Loucy (cell line): Measurements from ENCODE around the gene CEACAM21.

Experiments
- H2AFZ ChIP-seq: fragments of 200-600 bp; sonication (generic); 2 replicates; pipeline ENCODE4 v1.6.0; 2016; ENCODE audit warnings: antibody characterized with exemption, mild to moderate bottlenecking, low read length, moderate library complexity
- H3F3A ChIP-seq: fragments of 200-600 bp; 2 replicates; pipeline ENCODE4 v1.6.0; 2016; ENCODE audit warnings: antibody characterized with exemption, low read depth, mild to moderate bottlenecking
- H3K27me3 ChIP-seq: fragments of 200-600 bp; sonication (generic); 2 replicates; pipeline ENCODE4 v1.6.1; 2014; ENCODE audit warnings: low read length, mild to moderate bottlenecking; ENCODE audit not compliant: insufficient read depth, poor library complexity, severe bottlenecking
- H3K36me3 ChIP-seq: fragments of 200-600 bp; sonication (generic); 2 replicates; pipeline ENCODE4 v1.6.1; 2016; ENCODE audit warnings: low read length; ENCODE audit not compliant: insufficient read depth
- H3K4me1 ChIP-seq: fragments of 200-600 bp; sonication (generic); 2 replicates; pipeline ENCODE4 v1.5.1; 2014; ENCODE audit warnings: low read length, mild to moderate bottlenecking; ENCODE audit not compliant: insufficient read depth, poor library complexity, severe bottlenecking
- H3K4me2 ChIP-seq: fragments of 200-600 bp; sonication (generic); 2 replicates; pipeline ENCODE4 v1.6.0; 2014; ENCODE audit warnings: antibody characterized with exemption, low read length, low read depth, mild to moderate bottlenecking; ENCODE audit not compliant: poor library complexity, severe bottlenecking
- H3K4me3 ChIP-seq: fragments of 200-600 bp; sonication (generic); 2 replicates; pipeline ENCODE4 v1.5.1; 2014; ENCODE audit warnings: low read length, mild to moderate bottlenecking, mixed read lengths; ENCODE audit not compliant: poor library complexity, severe bottlenecking
- H3K79me2 ChIP-seq: fragments of 200-600 bp; sonication (generic); 2 replicates; pipeline ENCODE4 v1.6.1; 2014; ENCODE audit warnings: low read length; ENCODE audit not compliant: insufficient read depth
- H3K9ac ChIP-seq: fragments of 200-600 bp; sonication (generic); 2 replicates; pipeline ENCODE4 v1.6.0; 2014; ENCODE audit warnings: mild to moderate bottlenecking, low read depth, low read length, moderate library complexity; ENCODE audit not compliant: poor library complexity, severe bottlenecking
- H3K9me2 ChIP-seq: fragments of 200-600 bp; sonication (generic); replicated peaks from 2 replicates; pipeline ENCODE4 v1.6.1; 2016; ENCODE audit warnings: low read depth, low read length, mixed read lengths
- H3K9me3 ChIP-seq: fragments of 200-600 bp; sonication (generic); 2 replicates; pipeline ENCODE4 v1.6.1; 2014; ENCODE audit warnings: mild to moderate bottlenecking, antibody characterized with exemption, low read length, low read depth; ENCODE audit not compliant: insufficient read depth
- H4K20me1 ChIP-seq: fragments of 200-600 bp; sonication (generic); 2 replicates; pipeline ENCODE4 v1.6.0; 2014; ENCODE audit warnings: antibody characterized with exemption, low read length, mild to moderate bottlenecking; ENCODE audit not compliant: insufficient read depth, poor library complexity, severe bottlenecking
- EZH2phosphoT487 ChIP-seq: fragments of 200-600 bp; IDR thresholded peaks from 2 replicates; pipeline ENCODE4 v1.6.1; 2018; ENCODE audit warnings: antibody characterized with exemption, mild to moderate bottlenecking, moderate library complexity, borderline replicate concordance
- TF ChIP-seq, protein P1 (sequence below): fragments of 200-600 bp; sonication (generic); conservative IDR thresholded peaks from 2 replicates; pipeline ENCODE4 v1.5.1; 2014; ENCODE audit warnings: mild to moderate bottlenecking, antibody characterized with exemption, low read length

CEACAM21 gene

DNA sequence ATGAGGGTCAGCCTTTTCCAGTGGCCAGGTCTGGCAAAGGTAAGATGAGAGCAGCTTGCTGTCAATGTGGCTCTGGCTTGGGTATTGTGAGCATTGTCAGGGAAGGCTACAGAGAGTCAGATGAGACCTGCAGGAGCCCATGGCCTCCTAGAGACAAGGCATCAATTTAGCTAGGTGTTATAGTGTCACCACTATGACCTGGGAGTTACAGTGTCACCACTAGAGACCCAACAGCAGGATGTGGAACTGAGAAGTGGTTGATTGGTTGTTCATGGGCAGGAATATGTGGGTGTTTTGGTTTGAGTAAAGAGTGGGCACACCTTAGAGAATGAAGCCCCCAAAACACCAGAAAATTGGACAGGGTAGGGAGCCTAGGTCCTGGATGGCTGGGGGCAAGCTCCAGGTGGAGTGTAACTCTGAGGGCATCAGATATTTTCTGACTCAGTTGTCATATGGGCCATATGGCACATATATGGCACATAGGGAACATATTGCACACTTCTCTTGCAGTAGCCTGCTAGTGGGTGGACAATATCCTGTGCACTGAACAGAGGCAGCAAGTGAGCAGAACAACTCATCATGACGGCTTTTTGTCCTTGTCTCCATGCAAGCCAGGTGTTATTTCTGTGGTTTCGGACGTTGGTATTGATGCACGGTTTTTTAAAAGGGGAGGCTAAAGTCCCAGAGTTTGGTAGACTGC is 46.3 kb upstream of the CEACAM21 start:
- no peak overlapping the region for H3K4me3 ChIP-seq
- H3K9me2 ChIP-seq, result no peaks in the 10 kb centered on the region
- H3K79me2 ChIP-seq, result 0 out of 2 replicates have a peak, but pooled peaks cover 3% of the 10 kb centered on the region
- peaks cover 29% of the 10 kb centered on the region for H3K27me3 ChIP-seq
- no peak overlapping the region for H3K4me2 ChIP-seq
- H3K36me3 ChIP-seq, result no peaks in the 10 kb centered on the region
- H3K9ac ChIP-seq, result no peak overlapping the region
- no peaks in the 10 kb centered on the region for H4K20me1 ChIP-seq
- peaks cover 36% of the 10 kb centered on the region for H3K4me1 ChIP-seq
- no peaks in the 10 kb centered on the region for H3K9me3 ChIP-seq
- no peaks in the 10 kb centered on the region for H3F3A ChIP-seq
- H2AFZ ChIP-seq, result no peak overlapping the region
- TF ChIP-seq EZH2phosphoT487, result no peak
- TF ChIP-seq, protein P1, sequence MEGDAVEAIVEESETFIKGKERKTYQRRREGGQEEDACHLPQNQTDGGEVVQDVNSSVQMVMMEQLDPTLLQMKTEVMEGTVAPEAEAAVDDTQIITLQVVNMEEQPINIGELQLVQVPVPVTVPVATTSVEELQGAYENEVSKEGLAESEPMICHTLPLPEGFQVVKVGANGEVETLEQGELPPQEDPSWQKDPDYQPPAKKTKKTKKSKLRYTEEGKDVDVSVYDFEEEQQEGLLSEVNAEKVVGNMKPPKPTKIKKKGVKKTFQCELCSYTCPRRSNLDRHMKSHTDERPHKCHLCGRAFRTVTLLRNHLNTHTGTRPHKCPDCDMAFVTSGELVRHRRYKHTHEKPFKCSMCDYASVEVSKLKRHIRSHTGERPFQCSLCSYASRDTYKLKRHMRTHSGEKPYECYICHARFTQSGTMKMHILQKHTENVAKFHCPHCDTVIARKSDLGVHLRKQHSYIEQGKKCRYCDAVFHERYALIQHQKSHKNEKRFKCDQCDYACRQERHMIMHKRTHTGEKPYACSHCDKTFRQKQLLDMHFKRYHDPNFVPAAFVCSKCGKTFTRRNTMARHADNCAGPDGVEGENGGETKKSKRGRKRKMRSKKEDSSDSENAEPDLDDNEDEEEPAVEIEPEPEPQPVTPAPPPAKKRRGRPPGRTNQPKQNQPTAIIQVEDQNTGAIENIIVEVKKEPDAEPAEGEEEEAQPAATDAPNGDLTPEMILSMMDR, result no peak

DNA sequence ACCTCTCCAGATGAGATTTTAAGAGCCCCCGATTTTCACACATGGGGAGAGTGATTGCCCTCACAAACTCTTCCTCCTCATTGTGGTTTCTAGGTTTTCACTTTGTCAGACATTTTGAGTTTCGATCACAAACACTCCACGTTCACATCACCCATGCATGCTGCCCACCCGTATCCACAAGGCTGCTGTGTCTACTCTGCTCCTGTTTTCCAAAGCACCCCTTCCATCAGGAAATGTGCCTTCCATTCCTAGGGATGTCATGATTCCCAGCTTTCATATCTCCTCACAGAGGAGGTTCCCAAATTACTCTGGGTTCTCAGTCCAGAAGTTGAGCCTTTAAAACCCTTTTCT is 45.8 kb upstream of the CEACAM21 start:
- Histone ChIP-seq H3K27me3 (peaks cover 29% of the 10 kb centered on the region), H3K4me3 (no peak overlapping the region), H3K4me1 (peaks cover 39% of the 10 kb centered on the region)

DNA sequence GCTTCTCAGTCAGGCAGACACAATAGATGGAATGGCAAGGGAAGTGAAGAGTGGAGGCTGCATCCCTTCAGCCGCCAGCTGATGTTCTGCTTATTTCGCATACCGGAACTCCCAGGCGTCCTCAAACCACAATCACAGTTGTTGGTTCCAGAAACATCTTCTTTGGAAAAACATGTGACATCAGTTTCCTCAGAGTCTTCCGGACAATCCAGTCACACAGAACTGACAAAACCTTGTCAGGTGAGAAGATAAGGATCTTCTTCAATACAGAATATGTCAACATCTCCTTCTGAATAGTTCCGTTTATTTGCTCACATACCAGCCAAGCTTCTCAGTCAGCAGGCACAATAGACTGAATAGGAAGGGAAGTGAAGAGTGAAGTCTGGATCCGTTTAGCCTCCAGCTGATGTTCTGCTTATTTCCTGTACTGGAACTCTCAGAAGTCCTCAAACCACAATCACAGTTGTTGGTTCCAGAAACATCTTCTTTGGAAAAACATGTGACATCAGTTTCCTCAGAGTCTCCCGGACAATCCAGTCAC is 45.1 kb upstream of the CEACAM21 start:
- H2AFZ ChIP-seq, result no peak overlapping the region
- H3F3A ChIP-seq, result no peaks in the 10 kb centered on the region
- TF ChIP-seq, protein P1, result no peak
- no peak for TF ChIP-seq EZH2phosphoT487
- H3K4me3 ChIP-seq, result peak overlapping the region; percentile 72
- H3K79me2 ChIP-seq, result 0 out of 2 replicates have a peak, but pooled peaks cover 3% of the 10 kb centered on the region
- H3K4me1 ChIP-seq, result peaks cover 41% of the 10 kb centered on the region
- no peak overlapping the region for H3K9ac ChIP-seq
- peak overlapping the region; percentile 68 for H3K4me2 ChIP-seq
- no peaks in the 10 kb centered on the region for H3K9me2 ChIP-seq
- H3K27me3 ChIP-seq, result peaks cover 29% of the 10 kb centered on the region
- no peaks in the 10 kb centered on the region for H4K20me1 ChIP-seq
- H3K9me3 ChIP-seq, result no peaks in the 10 kb centered on the region
- no peaks in the 10 kb centered on the region for H3K36me3 ChIP-seq

More for the DNA sequence above, 45.8 kb upstream of the CEACAM21 start:
- no peaks in the 10 kb centered on the region for H3F3A ChIP-seq
- H3K9me2 ChIP-seq, result no peaks in the 10 kb centered on the region
- H3K36me3 ChIP-seq, result no peaks in the 10 kb centered on the region
- no peak overlapping the region for H3K4me2 ChIP-seq
- no peaks in the 10 kb centered on the region for H4K20me1 ChIP-seq
- no peak overlapping the region for H2AFZ ChIP-seq
- no peaks in the 10 kb centered on the region for H3K9me3 ChIP-seq
- TF ChIP-seq, protein P1, result no peak
- no peak for TF ChIP-seq EZH2phosphoT487
- 0 out of 2 replicates have a peak, but pooled peaks cover 3% of the 10 kb centered on the region for H3K79me2 ChIP-seq
- H3K9ac ChIP-seq, result no peak overlapping the region
